Medulla oblongata (tissue), 1 donor: Measurements from ENCODE around the gene HOXC11.
A peak's percentile ranks its signal among the peaks of the same experiment; 100 is the strongest.

Experiments used
- DNase-seq: peaks from one replicate; pipeline ENCODE4 v3.0.0-alpha.2; 2015; ENCODE audit errors: extremely low spot score

Gene HOXC11

GRCh38 chr12:53997204-53998109, 24.5 kb downstream of the HOXC11 start:
- no peak for DNase-seq

- DNase-seq: no peak
Measured at GRCh38 chr12:53998110-53998899, 25.4 kb downstream of the HOXC11 start.

GRCh38 chr12:53998900-53999236, 25.9 kb downstream of the HOXC11 start:
- no peak for DNase-seq

- no peak for DNase-seq
Measured at GRCh38 chr12:53999559-54000115, 26.7 kb downstream of the HOXC11 start.

- DNase-seq: no peak
Measured at GRCh38 chr12:54000116-54001114, 27.5 kb downstream of the HOXC11 start, which contains the start of gene HOXC9. HOXC9 (plus strand) TSS chr12:54000161; CDS start chr12:54000189, 28 bp downstream.

GRCh38 chr12:54001283-54002187, 28.6 kb downstream of the HOXC11 start:
- DNase-seq: no peak

- DNase-seq: no peak
Measured at GRCh38 chr12:54002278-54002914, 29.5 kb downstream of the HOXC11 start.

GRCh38 chr12:54002915-54003389, 30.0 kb downstream of the HOXC11 start:
- no peak for DNase-seq

- DNase-seq: no peak
Measured at GRCh38 chr12:54003625-54004024, 30.7 kb downstream of the HOXC11 start.

GRCh38 chr12:54004063-54004840, 31.3 kb downstream of the HOXC11 start:
- no peak for DNase-seq

- no peak for DNase-seq
Measured at GRCh38 chr12:54004841-54005530, 32.1 kb downstream of the HOXC11 start.

GRCh38 chr12:54005531-54005852, 32.6 kb downstream of the HOXC11 start:
- DNase-seq: no peak

- DNase-seq: peak; percentile 92
Measured at GRCh38 chr12:54005853-54006558, 33.1 kb downstream of the HOXC11 start.

GRCh38 chr12:54006559-54007220, 33.8 kb downstream of the HOXC11 start:
- no peak for DNase-seq

- no peak for DNase-seq
Measured at GRCh38 chr12:54007538-54008259, 34.8 kb downstream of the HOXC11 start.

GRCh38 chr12:54008260-54008552, 35.3 kb downstream of the HOXC11 start:
- DNase-seq: no peak
